MCF 10A (cell line): ENCODE measurements around the gene GNG2. TPM values are rescaled to one million over a fixed set of nuclear protein-coding genes. Genes with fewer than 3 reads are reported as not detected.

ENCODE experiments used
- BruUV-seq: library from RNA; stranded (reverse); fragments of 400-500 nt; replicated peaks from 2 replicates; lab custom pipeline; 2021; lab: Mats Ljungman, UMichigan
- CTCF ChIA-PET: fragments of 300-600 bp; sonication (Branson Sonifier 250); formaldehyde crosslinking; extraction: SDS; loops from one replicate; lab custom pipeline; 2021; ENCODE audit warnings: antibody characterized with exemption, inconsistent platforms; lab: Yijun Ruan, JAX
- POLR2A ChIA-PET: fragments of 300-600, 350-650 bp; sonication (Branson Sonifier 250); formaldehyde crosslinking; extraction: SDS; loops from one replicate; lab custom pipeline; 2020; ENCODE audit warnings: antibody characterized with exemption, inconsistent platforms; lab: Yijun Ruan, JAX
- DNase-seq: peaks from one replicate; pipeline ENCODE4 v3.0.0-alpha.2; 2018; ENCODE audit not compliant: unreplicated experiment
- H3K27ac Mint-ChIP-seq: one replicate; pipeline ENCODE4 v1.8.0; 2022; ENCODE audit warnings: mild to moderate bottlenecking, low read depth, mixed read lengths; ENCODE audit not compliant: unreplicated experiment
- H3K27me3 Mint-ChIP-seq: one replicate; pipeline ENCODE4 v1.8.0; 2022; ENCODE audit warnings: mixed read lengths; ENCODE audit not compliant: insufficient read depth, unreplicated experiment
- H3K36me3 Mint-ChIP-seq: one replicate; pipeline ENCODE4 v1.8.0; 2022; ENCODE audit warnings: mild to moderate bottlenecking, moderate library complexity, mixed read lengths; ENCODE audit not compliant: insufficient read depth, unreplicated experiment
- H3K4me1 Mint-ChIP-seq: one replicate; pipeline ENCODE4 v1.8.0; 2022; ENCODE audit warnings: mixed read lengths; ENCODE audit not compliant: insufficient read depth, unreplicated experiment
- H3K4me3 Mint-ChIP-seq: one replicate; pipeline ENCODE4 v1.8.0; 2022; ENCODE audit warnings: mild to moderate bottlenecking, moderate library complexity, mixed read lengths; ENCODE audit not compliant: unreplicated experiment
- H3K9me3 Mint-ChIP-seq: one replicate; pipeline ENCODE4 v1.8.0; 2022; ENCODE audit warnings: mixed read lengths; ENCODE audit not compliant: unreplicated experiment
- intact Hi-C: fragments of 100-400 bp; cut with micrococcal nuclease; formaldehyde crosslinking; loops from 2 replicates; pipeline ENCODE4 v1.14.1; 2022
- total RNA-seq: library from RNA; stranded (reverse); gene quantifications from 2 replicates; pipeline ENCODE4 v1.2.3, GENCODE V29; 2022
- TF ChIP-seq, protein P1 (sequence below): fragments of 200-600 bp; IDR thresholded peaks from one replicate; pipeline ENCODE4 v1.8.0; 2022; ENCODE audit warnings: antibody characterized with exemption, mild to moderate bottlenecking; ENCODE audit not compliant: unreplicated experiment

GNG2 gene
- total RNA-seq, 1 experiment from 2014 or later: 0.28 TPM

DNA sequence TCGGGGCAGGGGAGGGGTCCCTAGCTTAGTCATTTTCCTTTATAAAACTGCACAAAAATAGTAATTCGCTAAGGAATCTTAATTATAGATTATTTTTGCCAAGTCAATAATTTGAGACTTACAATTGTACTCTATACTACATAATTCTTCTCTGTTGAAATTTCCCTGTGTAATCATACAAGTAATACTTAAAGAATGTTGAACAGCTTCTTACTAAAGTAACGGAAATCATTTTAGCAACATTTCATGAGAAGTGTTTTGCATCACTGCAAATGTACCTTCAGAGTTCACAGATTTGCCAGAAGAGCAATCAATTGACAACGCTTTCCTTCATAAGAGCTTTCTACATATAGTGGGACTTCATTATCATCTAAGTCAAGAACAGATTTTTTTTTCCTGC lies 7.9 kb upstream of the GNG2 start:
- H3K27ac Mint-ChIP-seq: no peak overlapping the region
- no peak for DNase-seq
- ChIA-PET POLR2A (no interaction called here), CTCF (interaction anchor here (0.7 kb wide), 1 partner anchor 75 kb away, joined by 3 read pairs; no protein-coding TSS in a partner anchor)
- no peaks in the 10 kb centered on the region for H3K36me3 Mint-ChIP-seq
- H3K9me3 Mint-ChIP-seq: peaks cover 9% of the 10 kb centered on the region
- H3K4me3 Mint-ChIP-seq: no peak overlapping the region
- no peaks in the 10 kb centered on the region for H3K27me3 Mint-ChIP-seq
- peaks cover 9% of the 10 kb centered on the region for H3K4me1 Mint-ChIP-seq
- BruUV-seq: no TSS peak
- TF ChIP-seq, protein P1, sequence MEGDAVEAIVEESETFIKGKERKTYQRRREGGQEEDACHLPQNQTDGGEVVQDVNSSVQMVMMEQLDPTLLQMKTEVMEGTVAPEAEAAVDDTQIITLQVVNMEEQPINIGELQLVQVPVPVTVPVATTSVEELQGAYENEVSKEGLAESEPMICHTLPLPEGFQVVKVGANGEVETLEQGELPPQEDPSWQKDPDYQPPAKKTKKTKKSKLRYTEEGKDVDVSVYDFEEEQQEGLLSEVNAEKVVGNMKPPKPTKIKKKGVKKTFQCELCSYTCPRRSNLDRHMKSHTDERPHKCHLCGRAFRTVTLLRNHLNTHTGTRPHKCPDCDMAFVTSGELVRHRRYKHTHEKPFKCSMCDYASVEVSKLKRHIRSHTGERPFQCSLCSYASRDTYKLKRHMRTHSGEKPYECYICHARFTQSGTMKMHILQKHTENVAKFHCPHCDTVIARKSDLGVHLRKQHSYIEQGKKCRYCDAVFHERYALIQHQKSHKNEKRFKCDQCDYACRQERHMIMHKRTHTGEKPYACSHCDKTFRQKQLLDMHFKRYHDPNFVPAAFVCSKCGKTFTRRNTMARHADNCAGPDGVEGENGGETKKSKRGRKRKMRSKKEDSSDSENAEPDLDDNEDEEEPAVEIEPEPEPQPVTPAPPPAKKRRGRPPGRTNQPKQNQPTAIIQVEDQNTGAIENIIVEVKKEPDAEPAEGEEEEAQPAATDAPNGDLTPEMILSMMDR: no peak
- intact Hi-C loops: no loop called here

DNA sequence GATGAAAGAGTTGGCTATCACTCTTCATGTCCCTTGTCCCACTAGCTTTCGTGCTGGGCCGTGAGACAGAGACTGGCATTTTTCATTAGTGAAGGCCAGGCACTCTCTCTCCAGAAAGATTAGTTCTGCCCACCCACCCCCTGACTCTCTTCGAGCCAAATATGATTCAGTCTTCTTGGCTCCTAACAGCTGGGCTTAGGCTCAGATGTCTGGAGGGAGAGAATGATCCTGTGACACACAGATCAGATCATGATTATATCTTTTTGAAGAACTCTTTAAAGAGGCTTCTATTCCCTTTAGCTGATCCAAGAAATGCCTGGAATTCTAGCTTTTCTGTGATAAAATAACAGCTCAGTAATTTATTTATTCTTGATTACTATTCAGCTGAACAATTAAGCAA lies 5.2 kb upstream of the GNG2 start:
- peaks cover 11% of the 10 kb centered on the region for H3K9me3 Mint-ChIP-seq
- no peak overlapping the region for H3K4me3 Mint-ChIP-seq
- ChIA-PET POLR2A (no interaction called here), CTCF (no interaction called here)
- no peaks in the 10 kb centered on the region for H3K36me3 Mint-ChIP-seq
- H3K4me1 Mint-ChIP-seq: peaks cover 4% of the 10 kb centered on the region
- BruUV-seq: no TSS peak
- intact Hi-C loops: no loop called here
- H3K27me3 Mint-ChIP-seq: no peaks in the 10 kb centered on the region
- TF ChIP-seq, protein P1: no peak
- H3K27ac Mint-ChIP-seq: no peak overlapping the region
- no peak for DNase-seq

- no peak overlapping the region for H3K27ac Mint-ChIP-seq
- no TSS peak for BruUV-seq
- ChIA-PET POLR2A (no interaction called here), CTCF (no interaction called here)
- H3K9me3 Mint-ChIP-seq: peaks cover 11% of the 10 kb centered on the region
- no peak overlapping the region for H3K4me3 Mint-ChIP-seq
- no peaks in the 10 kb centered on the region for H3K27me3 Mint-ChIP-seq
- H3K36me3 Mint-ChIP-seq: no peaks in the 10 kb centered on the region
- H3K4me1 Mint-ChIP-seq: peaks cover 6% of the 10 kb centered on the region
- TF ChIP-seq, protein P1: no peak
- intact Hi-C loops: no loop called here
- no peak for DNase-seq
Measured at GRCh38 chr14:51856792-51857296, 3.6 kb upstream of the GNG2 start.

DNA sequence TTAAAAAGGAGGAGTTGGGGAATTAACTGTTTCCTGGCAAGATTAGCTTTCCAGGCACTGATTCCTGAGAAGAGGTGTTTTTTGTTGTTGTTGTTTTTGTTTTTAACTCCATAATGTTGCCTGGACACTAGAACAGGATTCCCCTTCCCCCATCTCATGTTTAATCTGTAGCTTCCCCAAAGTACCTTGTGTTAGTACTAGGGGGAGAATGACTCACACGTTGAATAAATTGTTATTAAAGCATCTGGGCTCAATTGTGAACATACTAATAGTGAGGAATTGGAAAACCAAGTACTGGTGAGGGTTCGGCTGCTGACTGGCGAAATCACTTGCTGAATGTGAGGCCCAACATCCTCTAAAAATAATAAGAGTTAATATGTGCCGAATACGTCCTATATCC lies 1.3 kb upstream of the GNG2 start:
- BruUV-seq: no TSS peak
- TF ChIP-seq, protein P1: no peak
- H3K36me3 Mint-ChIP-seq: no peaks in the 10 kb centered on the region
- H3K9me3 Mint-ChIP-seq: peaks cover 11% of the 10 kb centered on the region
- H3K27me3 Mint-ChIP-seq: no peaks in the 10 kb centered on the region
- peaks cover 6% of the 10 kb centered on the region for H3K4me1 Mint-ChIP-seq
- intact Hi-C loops: no loop called here
- no peak overlapping the region for H3K4me3 Mint-ChIP-seq
- ChIA-PET CTCF (no interaction called here), POLR2A (no interaction called here)
- H3K27ac Mint-ChIP-seq: no peak overlapping the region
- no peak for DNase-seq
